Testis (tissue), 2 donors: ENCODE results near the gene HLA-F.

Source experiments
- POLR2A ChIP-seq: fragments of 450-650 bp; IDR thresholded peaks from one replicate; pipeline ENCODE4 v1.6.1; 2017; ENCODE audit warnings: antibody characterized with exemption, mild to moderate bottlenecking, moderate library complexity
- TF ChIP-seq, protein P1 (sequence below), 3 experiments: fragments of 450-650 bp in 2 of 3; fragments of 200-600 bp in 1 of 3; sonication (generic) in 1 of 3; IDR thresholded peaks; one replicate each; pipeline ENCODE4 v1.5.1; 2016 to 2019; ENCODE audit warnings: antibody characterized with exemption in 3 of 3, mild to moderate bottlenecking in 2 of 3, moderate library complexity in 1 of 3

GRCh38 chr6:29720863-29721262, 2.4 kb upstream of the HLA-F start:
- TF ChIP-seq POLR2A: no peak
- TF ChIP-seq, protein P1, sequence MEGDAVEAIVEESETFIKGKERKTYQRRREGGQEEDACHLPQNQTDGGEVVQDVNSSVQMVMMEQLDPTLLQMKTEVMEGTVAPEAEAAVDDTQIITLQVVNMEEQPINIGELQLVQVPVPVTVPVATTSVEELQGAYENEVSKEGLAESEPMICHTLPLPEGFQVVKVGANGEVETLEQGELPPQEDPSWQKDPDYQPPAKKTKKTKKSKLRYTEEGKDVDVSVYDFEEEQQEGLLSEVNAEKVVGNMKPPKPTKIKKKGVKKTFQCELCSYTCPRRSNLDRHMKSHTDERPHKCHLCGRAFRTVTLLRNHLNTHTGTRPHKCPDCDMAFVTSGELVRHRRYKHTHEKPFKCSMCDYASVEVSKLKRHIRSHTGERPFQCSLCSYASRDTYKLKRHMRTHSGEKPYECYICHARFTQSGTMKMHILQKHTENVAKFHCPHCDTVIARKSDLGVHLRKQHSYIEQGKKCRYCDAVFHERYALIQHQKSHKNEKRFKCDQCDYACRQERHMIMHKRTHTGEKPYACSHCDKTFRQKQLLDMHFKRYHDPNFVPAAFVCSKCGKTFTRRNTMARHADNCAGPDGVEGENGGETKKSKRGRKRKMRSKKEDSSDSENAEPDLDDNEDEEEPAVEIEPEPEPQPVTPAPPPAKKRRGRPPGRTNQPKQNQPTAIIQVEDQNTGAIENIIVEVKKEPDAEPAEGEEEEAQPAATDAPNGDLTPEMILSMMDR (IDR thresholded peaks at IDR 0.05): no peak
